Endometrial microvascular endothelial cells (primary cell): ENCODE measurements around the gene FSD1L. TPM values are rescaled to one million over a fixed set of nuclear protein-coding genes. Genes with fewer than 3 reads are reported as not detected.

Experiments
- in situ Hi-C: cut with HindIII; loops from 2 replicates; pipeline ENCODE4 v1.10.0; 2017; ENCODE audit warnings: low sequenced_read_pairs, low pct_unique_long_range_greater_than_20kb; ENCODE audit errors: inconsistent ontology term
- total RNA-seq: library from RNA; depleted of rRNA; stranded (reverse); fragments of >200 nt; gene quantifications from one replicate; pipeline ENCODE4 v1.2.3, GENCODE V29; 2015; ENCODE audit errors: inconsistent ontology term

The FSD1L gene
- total RNA-seq, 1 donor from 2014 or later = 1.1 TPM

- in situ Hi-C loops = no loop called here
These were observed 16.2 kb upstream of the FSD1L start for GRCh38 chr9:105431424-105432246.

DNA sequence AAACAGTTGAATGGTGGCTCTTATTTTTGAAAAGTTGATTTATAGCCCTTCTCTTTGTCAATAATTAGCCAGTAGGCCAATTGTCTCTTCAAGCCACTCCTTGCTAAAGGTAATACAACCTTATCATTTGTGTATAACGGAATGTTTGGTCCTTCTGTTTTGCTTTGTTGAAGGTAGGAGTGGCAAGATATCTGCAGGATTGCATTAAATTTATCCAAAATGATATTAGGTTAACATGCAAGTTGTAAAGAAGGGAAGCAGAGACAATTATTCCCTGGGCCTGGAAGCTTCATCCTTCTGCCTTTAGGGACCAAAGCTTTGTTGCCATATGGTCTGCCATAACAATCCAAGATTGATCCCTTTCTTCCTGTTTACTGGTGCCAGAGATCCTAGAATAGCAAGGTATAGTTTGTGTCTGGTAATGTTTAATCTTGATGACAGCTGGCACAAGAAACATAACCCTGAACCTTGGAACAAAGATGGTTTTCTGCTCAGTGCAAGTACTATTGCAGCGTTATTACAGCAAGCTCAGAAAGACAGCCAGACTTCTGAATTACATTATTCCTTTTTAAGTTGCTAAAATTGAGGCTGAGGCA, 15.5 kb upstream of the FSD1L start:
- in situ Hi-C loops = no loop called here

DNA sequence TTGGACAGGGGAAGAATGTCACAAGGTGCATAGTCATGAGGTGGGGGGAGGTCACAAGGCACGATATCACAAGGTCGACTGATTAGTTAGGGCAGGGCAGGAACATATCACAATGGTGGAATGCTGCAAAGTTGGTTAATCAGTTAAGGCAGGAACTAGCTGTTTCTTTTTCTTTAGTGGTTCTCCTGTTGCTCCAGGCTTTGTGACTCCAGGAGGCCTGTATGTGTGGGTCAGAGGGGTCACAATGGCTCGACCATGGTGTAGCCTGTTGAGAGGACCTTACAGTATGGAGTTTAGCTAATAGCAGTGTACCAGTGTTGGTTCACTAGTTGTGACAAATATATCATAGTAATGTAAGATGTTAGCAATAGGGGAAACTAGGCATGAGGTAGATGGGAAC, 12.4 kb upstream of the FSD1L start:
- in situ Hi-C loops = no loop called here

GRCh38 chr9:105436783-105437182, 11.1 kb upstream of the FSD1L start:
- in situ Hi-C loops = no loop called here

GRCh38 chr9:105437704-105438103, 10.1 kb upstream of the FSD1L start:
- in situ Hi-C loops = no loop called here

DNA sequence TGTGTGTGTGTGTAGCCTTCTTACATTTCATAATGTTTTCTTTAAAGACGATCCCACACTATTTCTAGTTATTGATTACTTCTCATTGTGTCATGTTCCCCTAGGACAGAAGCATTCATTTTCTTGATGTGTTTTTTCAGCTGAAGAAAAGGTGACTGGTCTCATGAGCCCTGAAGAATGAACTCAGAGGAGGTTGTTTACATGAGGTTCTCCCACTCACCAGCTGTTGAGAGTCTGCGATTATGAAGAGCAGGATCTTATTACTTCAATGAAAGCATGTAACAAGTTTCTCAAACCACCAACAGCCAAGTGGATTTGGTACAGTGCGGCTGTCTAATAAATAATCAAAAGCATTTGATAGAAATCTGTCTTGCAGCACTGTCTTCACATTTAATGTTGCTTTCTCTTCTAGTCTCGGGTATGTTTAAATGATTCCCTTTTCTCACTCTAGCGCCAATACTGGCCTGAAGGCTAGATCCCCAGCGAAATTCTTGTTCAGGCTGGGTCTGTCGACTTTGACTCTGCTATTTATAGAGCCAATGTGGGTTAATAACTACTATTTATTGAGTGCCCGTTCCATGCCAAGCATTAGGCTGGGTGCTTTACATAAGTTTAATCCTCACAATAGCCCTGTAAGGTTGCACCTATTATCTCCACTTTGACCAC, 9.6 kb upstream of the FSD1L start:
- in situ Hi-C loops = no loop called here

- in situ Hi-C loops = no loop called here
These were observed 8.4 kb upstream of the FSD1L start for GRCh38 chr9:105439428-105439827.

GRCh38 chr9:105441616-105442160, 6.1 kb upstream of the FSD1L start:
- in situ Hi-C loops = no loop called here

GRCh38 chr9:105443121-105443520, 4.7 kb upstream of the FSD1L start:
- in situ Hi-C loops = no loop called here

DNA sequence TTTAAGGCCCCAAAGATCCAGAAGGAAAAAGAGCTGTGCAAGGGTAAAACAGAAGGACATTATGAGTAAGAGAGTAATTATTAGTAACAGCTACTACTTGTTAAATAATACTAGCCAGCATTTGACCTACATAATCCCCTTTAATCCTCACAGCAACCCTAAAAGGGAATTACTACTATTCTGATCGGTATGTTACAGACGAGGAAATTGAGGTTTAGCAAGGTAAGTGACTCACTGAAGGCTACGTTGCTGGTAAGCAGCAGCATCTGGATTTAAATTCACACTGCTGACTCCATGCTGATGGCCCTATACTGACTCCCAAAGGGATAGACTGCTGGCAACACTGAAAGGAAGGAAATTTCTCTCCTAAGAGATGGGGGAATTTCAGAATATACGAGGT, 3.7 kb upstream of the FSD1L start:
- in situ Hi-C loops = no loop called here

GRCh38 chr9:105445203-105445881, 2.5 kb upstream of the FSD1L start:
- in situ Hi-C loops = no loop called here

DNA sequence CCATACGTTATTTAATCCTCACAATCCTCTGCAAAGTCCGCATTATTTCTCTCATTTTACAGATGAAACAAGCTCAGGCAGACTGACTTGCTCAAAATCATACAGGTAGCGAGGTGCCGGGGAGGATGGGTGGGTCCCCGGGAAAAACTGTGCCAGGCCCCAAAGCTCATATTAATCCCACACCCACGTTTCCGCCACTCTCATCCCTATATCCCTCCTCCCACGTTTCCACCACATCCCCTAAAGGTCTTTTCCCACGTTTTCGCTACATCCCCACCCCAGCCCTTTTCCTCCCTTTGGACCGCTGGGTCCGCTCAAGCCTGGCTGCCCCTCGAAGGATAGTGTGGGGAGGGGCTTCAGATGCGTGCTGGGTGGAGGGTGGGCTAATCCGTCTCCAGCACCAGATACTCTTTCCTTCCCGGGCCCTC, 434 bp upstream of the FSD1L start:
- in situ Hi-C loops = no loop called here

GRCh38 chr9:105449081-105449480, 1.2 kb downstream of the FSD1L start:
- in situ Hi-C loops = no loop called here

DNA sequence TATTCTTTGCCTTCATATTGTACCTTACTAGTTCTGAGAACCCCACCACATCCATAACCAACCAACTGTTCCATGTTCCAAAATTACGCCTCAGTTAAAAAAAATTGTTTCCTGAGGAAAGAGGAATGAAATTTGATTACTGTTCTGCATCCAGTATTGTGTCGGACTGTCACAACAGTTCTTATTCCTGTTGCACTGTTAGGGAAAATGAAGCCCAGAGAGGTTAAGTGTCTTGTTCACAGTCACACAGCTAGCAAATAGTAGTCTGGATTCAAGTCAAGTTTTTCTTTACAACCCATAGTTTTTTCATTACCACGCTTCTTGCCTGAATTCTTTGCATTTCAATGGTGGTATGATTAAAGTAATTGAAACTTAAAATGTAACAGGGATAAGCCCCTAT, 4.4 kb downstream of the FSD1L start:
- in situ Hi-C loops = no loop called here

- in situ Hi-C loops = no loop called here
These were observed 8.1 kb downstream of the FSD1L start for GRCh38 chr9:105455836-105456475.

- in situ Hi-C loops = no loop called here
These were observed 9.9 kb downstream of the FSD1L start for GRCh38 chr9:105457560-105458294.

DNA sequence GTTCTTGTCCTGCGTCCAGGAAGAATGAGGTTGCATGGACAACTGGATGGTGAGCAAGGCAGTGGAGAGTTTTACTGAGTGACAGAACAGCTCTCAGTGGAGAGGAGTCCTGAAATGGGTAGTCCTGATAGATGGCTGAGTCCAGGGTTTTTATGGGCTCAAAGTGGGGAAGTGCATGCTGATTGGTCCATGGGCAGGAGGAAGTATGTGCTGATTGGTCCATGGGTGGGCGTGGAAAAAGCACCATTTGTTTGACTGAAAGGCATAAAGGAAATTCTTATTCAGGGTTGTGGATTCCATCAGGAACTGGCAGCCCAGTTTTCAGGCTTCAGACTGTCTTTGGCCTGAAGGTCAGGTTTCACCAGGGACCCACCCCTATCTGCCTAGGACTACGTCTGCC, 10.6 kb downstream of the FSD1L start:
- in situ Hi-C loops = no loop called here

DNA sequence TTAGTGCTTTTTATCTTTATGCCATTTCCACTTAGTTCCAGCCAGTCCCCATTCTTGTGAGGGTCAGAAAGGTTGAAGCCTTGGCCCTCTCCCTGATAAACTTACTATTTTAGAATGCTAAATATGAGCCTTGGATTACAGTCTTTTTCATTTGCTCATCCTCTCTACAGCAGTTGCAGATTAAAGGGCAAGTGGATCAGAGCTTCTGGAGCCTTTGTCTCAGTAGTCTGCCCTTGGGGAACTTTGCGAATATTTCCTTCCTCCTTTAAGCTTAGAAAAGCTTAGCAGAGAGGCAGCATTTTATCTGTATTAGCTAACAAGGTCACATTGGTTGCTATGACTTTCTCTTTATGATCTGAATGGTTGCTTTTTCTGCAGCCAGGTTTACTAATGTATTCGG, 11.5 kb downstream of the FSD1L start:
- in situ Hi-C loops = no loop called here
